ENCODE measurements around the gene PRELP.

Gene PRELP

GRCh38 chr1:203518541-203518940, 42.9 kb downstream of the PRELP start:
- TF ChIP-seq CTCF (IDR thresholded peaks at IDR 0.05; ENCODE audit: insufficient read depth, missing control alignments), result no peak
- FAIRE-seq (no peak), DNase-seq (ENCODE audit: insufficient read length, low spot score) (no peak)

GRCh38 chr1:203519053-203519840, 43.6 kb downstream of the PRELP start:
- DNase-seq (ENCODE audit: insufficient read length, low spot score) (no peak), FAIRE-seq (no peak)
- no peak for TF ChIP-seq CTCF (IDR thresholded peaks at IDR 0.05; ENCODE audit: insufficient read depth, missing control alignments)

GRCh38 chr1:203519896-203520295, 44.3 kb downstream of the PRELP start:
- no peak for TF ChIP-seq CTCF (IDR thresholded peaks at IDR 0.05; ENCODE audit: insufficient read depth, missing control alignments)
- DNase-seq (ENCODE audit: insufficient read length, low spot score) (no peak), FAIRE-seq (no peak)

- FAIRE-seq (no peak), DNase-seq (ENCODE audit: insufficient read length, low spot score) (no peak)
- TF ChIP-seq CTCF (IDR thresholded peaks at IDR 0.05; ENCODE audit: insufficient read depth, missing control alignments), result no peak
These were observed 44.7 kb downstream of the PRELP start for GRCh38 chr1:203520315-203520714.

GRCh38 chr1:203521074-203521794, 45.6 kb downstream of the PRELP start:
- FAIRE-seq, result peak; percentile 25
- no peak for TF ChIP-seq CTCF (IDR thresholded peaks at IDR 0.05; ENCODE audit: insufficient read depth, missing control alignments)
- DNase-seq (ENCODE audit: insufficient read length, low spot score), result no peak

GRCh38 chr1:203521812-203522211, 46.2 kb downstream of the PRELP start:
- FAIRE-seq (no peak), DNase-seq (ENCODE audit: insufficient read length, low spot score) (no peak)
- no peak for TF ChIP-seq CTCF (IDR thresholded peaks at IDR 0.05; ENCODE audit: insufficient read depth, missing control alignments)

- TF ChIP-seq CTCF (IDR thresholded peaks at IDR 0.05; ENCODE audit: insufficient read depth, missing control alignments), result no peak
- DNase-seq (ENCODE audit: insufficient read length, low spot score), result peak; percentile 93
- FAIRE-seq, result no peak
These were observed 46.6 kb downstream of the PRELP start for GRCh38 chr1:203522237-203522636.

Data from D721Med (cell line).